Inflammatory macrophage (primary cell): ENCODE results near the gene DNAL4.

Experiments
- DNase-seq, 2 donors: peaks; one replicate each; pipeline ENCODE4 v3.0.0-alpha.2; 2020 to 2022

Gene DNAL4

GRCh38 chr22:38756711-38757463 lies 37.1 kb downstream of the DNAL4 start:
- DNase-seq, result peak; percentile 56 to 65

DNA sequence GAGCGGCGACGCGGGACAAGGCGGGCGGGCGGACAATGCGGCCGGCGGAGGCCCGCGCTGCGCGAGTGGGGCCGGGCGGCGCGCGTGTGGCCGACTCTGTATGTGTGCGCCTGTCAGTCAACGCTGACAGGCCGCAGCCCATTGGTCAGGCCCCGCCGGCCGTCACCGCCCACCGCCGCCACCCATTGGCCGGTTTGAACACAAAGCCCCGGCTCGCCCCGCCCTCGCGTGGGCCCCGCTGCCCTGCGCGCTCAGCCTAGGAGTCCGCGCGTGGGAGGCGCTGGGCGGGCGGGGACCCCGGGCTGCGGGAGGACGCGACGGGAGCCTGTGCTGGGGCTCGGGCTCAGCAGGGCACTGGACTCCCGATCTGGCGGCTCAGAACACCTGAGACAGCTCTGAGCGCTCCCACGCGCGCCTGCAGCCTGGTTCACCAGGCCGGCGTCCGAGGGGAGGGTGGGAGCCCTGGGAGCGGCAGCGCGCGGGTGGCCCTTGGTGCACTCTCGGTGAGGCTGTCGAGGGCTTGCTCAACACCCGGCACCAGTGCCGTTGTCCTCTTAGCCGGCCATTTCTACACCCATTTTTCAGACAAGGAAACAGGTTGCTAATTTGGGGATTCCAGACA lies 37.9 kb downstream of the DNAL4 start, which contains the start of gene SUN2:
TSS of gene SUN2 (minus strand) at position 88 of the 622 bp plus-strand sequence. CDS start 3,370 bp downstream, outside the sequence.
- DNase-seq, result peak; percentile 97 to 98

- peak; percentile 94 to 95 for DNase-seq
Measured at GRCh38 chr22:38755155-38755910, 38.6 kb downstream of the DNAL4 start.

- peak; percentile 91 for DNase-seq
Measured at GRCh38 chr22:38754751-38755154, 39.2 kb downstream of the DNAL4 start.

- DNase-seq, result peak; percentile 36 to 40
Measured at GRCh38 chr22:38753948-38754750, 39.8 kb downstream of the DNAL4 start.

GRCh38 chr22:38751422-38752346 lies 42.3 kb downstream of the DNAL4 start:
- peak; percentile 79 to 85 for DNase-seq

GRCh38 chr22:38751066-38751421 lies 42.9 kb downstream of the DNAL4 start:
- no peak for DNase-seq

GRCh38 chr22:38750638-38751037 lies 43.3 kb downstream of the DNAL4 start:
- no peak for DNase-seq

DNA sequence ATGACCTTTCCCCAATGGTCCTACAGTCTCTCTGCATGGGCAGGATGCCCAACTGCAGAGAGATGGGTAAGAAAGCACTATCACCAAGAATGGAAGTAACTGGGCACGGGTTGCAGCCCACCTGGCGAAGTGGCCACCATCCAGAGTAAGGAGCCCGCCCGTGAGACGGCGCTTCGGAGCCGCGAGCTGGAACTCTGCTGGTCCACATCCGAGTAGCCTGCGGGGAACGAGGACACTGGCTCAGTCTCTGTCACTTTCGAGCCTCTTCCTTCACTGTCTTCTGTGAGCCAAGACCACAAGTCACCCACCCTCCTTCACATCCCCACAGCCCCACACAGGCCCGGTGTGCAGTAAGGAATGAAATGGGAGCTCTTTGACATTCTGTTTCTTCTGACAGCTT lies 43.8 kb downstream of the DNAL4 start:
- no peak for DNase-seq

DNA sequence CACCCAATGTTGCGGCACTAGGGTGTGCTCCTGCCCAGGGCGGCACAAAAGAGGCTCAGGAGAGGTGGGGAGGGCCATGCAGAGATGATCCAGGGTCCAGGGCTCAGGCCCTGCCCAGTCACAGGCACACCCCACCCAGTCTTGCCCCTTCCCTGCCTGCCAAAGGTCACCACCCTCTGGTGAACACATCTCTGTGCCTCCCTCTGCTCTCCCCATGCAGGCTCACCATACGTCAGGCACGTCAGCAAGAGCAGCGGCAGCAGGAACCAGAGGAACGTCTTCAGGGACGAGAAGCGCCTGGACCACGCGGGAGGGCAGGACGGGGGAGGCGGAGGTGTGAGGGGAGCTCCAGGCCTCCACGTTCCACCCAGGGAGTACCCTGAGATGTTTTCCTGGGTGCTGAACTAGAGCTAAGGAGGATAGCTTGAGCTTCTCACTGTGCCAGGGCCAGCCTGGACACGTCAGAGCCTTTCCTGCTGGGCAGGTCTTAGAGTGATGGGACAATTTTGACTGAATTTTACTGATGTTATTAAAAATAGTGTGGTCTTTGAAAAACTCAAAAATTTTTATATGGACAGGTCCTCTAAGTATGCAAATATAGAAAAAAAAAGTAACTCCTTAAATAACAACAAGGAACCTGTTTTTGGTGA lies 45.3 kb downstream of the DNAL4 start:
- no peak for DNase-seq

GRCh38 chr22:38745676-38746460 lies 48.1 kb downstream of the DNAL4 start:
- DNase-seq, result no peak

DNA sequence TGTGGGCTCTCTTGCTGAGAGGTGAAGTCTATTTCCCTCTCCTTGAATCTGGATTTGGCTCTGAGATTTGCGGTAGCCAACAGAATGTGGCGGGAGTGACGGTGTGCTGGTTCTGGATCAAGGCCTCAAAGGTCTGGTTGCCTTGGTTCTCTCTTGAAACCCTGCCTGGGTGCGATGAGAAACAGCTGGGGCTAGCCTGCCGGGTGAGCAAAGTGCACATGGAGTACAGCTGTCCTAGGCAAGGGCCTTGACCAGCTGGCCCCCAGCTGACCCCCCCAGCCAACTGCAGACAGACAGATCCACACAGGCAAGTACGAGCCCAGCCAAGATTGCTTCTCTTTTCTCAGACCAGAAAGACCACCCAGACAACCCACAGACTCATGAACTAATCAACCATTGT lies 49.0 kb downstream of the DNAL4 start:
- DNase-seq, result no peak

GRCh38 chr22:38742176-38742942 lies 51.6 kb downstream of the DNAL4 start:
- no peak for DNase-seq

DNA sequence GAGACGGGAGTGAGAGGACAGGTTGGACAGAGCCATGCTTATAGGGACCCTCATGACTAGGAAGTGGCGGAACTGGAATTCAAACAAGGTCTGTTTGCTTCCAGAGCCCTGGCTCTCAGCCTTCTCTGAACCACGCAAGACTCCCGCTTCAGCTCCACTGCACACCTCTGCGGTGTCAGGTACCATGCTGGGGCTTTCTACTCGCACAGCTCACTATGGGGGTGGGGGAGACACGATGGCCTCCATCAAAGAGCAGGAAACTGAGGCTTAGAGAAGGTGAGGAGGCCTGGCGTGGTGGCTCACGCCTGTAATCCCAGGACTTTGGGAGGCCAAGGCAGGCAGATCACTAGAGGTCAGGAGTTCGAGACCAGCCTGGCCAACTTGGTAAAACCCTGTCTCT lies 52.4 kb downstream of the DNAL4 start:
- no peak for DNase-seq

DNA sequence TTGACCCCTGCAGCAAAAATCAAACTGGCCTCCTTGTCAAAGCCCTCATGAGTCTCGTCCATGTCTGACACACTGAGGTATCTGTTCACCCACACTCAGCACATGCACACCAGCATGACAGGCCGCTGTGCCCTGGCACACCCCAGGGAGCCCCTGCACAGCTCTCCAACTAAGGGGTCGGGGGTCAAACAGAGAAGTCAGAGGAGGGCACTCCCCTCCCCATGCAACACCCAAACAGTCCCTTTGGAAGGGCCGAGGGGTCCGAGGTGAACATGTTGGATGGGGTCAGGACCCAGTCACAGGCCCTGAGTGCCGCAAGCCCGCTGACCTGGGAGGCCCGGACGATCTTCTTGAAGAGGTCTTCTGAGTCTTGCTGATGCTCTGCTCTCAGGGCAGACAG lies 52.8 kb downstream of the DNAL4 start:
- DNase-seq, result no peak

- no peak for DNase-seq
Measured at GRCh38 chr22:38740754-38741153, 53.2 kb downstream of the DNAL4 start.

DNA sequence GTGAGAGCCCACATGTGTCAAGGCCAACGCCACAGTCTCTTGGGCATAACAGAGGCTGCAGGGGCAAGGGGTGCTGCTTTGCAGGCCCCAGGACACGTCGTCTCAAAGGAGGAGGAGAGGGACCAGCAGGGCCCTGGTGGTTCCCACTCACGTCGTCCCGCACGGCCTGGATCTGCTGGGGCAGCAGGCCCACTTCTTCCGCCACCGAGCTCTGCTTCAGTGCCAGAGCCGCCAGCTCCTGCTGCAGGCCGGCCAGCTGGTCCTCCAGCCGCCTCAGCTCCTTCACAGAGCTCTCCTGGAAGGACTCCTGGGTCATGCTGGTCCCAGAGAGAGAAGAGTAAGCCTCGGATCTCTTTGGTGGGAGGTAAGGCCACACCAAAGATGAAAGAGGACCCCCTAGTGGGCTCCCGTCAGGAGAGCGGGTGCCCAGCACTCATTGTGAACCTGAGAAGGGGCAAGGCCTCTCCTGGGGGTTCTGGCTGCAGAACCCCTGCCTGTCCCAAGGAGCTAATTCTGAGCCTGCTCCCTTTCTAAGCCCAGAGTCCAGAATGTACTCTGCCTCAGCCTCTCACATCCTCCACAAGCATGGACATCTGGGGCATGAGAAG lies 53.7 kb downstream of the DNAL4 start:
- DNase-seq, result no peak

- no peak for DNase-seq
Measured at GRCh38 chr22:38739300-38740055, 54.5 kb downstream of the DNAL4 start.
